ENCODE results near the gene ATP11A.
"Not testable (repeated sequence)": the region's sequence is repeated elsewhere in the genome, so short reads cannot be mapped to it uniquely, and the experiment has no call there.

GRCh38 chr13:112786810-112787209 lies 97.0 kb downstream of the ATP11A start:
- TF ChIP-seq CTCF, POLR2A (IDR thresholded peaks at IDR 0.05): not testable (repeated sequence)
